Activated CD4-positive, alpha-beta T cell treated with anti-CD3 and anti-CD28 coated beads for 36 hours (primary cell): ENCODE measurements around the gene RASGRP2. TPM values are rescaled to one million over a fixed set of nuclear protein-coding genes. Genes with fewer than 3 reads are reported as not detected.

Source experiments
- ATAC-seq: fragments of 200-7000 bp; cut with Tn5 transposase; one replicate; pipeline ENCODE4 v1.10.0; 2021; ENCODE audit warnings: mild to moderate bottlenecking, moderate library complexity
- CTCF ChIA-PET: fragments of 350-600 bp; sonication (Branson Sonifier 250); formaldehyde crosslinking; loops from one replicate; lab custom pipeline; 2021; ENCODE audit warnings: antibody characterized with exemption; lab: Charles Lee
- POLR2A ChIA-PET: fragments of 350-600 bp; sonication (Branson Sonifier 250); formaldehyde crosslinking; loops from one replicate; lab custom pipeline; 2021; ENCODE audit warnings: antibody characterized with exemption, inconsistent platforms; lab: Charles Lee
- DNase-seq: peaks from one replicate; pipeline ENCODE4 v3.0.0-alpha.2; 2020
- H3K27ac Mint-ChIP-seq: one replicate; pipeline ENCODE4 v1.8.0; 2021; ENCODE audit warnings: mixed read lengths
- H3K27me3 Mint-ChIP-seq: one replicate; pipeline ENCODE4 v1.8.0; 2021; ENCODE audit warnings: mixed read lengths
- H3K36me3 Mint-ChIP-seq: one replicate; pipeline ENCODE4 v1.8.0; 2021; ENCODE audit warnings: low read depth, mixed read lengths
- H3K4me1 Mint-ChIP-seq: one replicate; pipeline ENCODE4 v1.8.0; 2021; ENCODE audit warnings: mixed read lengths
- H3K4me3 Mint-ChIP-seq: one replicate; pipeline ENCODE4 v1.8.0; 2021; ENCODE audit warnings: mild to moderate bottlenecking, moderate library complexity, mixed read lengths
- H3K9me3 Mint-ChIP-seq: one replicate; pipeline ENCODE4 v1.8.0; 2021; ENCODE audit warnings: low read depth, mixed read lengths
- intact Hi-C, 2 experiments: fragments of 100-400 bp; cut with DNase I in 1 of 2; cut with micrococcal nuclease in 1 of 2; formaldehyde crosslinking; loops; one replicate each; pipeline versions ENCODE4 v1.14.2 to v1.15.1; 2022 to 2024; cut with DNase I, micrococcal nuclease
- total RNA-seq, 2 experiments: library from RNA; stranded (reverse); gene quantifications; one replicate each; pipeline ENCODE4 v1.2.3, GENCODE V29; 2021

RASGRP2 gene
- total RNA-seq, 2 experiments from 2014 or later: 5.6 to 5.9 TPM

DNA sequence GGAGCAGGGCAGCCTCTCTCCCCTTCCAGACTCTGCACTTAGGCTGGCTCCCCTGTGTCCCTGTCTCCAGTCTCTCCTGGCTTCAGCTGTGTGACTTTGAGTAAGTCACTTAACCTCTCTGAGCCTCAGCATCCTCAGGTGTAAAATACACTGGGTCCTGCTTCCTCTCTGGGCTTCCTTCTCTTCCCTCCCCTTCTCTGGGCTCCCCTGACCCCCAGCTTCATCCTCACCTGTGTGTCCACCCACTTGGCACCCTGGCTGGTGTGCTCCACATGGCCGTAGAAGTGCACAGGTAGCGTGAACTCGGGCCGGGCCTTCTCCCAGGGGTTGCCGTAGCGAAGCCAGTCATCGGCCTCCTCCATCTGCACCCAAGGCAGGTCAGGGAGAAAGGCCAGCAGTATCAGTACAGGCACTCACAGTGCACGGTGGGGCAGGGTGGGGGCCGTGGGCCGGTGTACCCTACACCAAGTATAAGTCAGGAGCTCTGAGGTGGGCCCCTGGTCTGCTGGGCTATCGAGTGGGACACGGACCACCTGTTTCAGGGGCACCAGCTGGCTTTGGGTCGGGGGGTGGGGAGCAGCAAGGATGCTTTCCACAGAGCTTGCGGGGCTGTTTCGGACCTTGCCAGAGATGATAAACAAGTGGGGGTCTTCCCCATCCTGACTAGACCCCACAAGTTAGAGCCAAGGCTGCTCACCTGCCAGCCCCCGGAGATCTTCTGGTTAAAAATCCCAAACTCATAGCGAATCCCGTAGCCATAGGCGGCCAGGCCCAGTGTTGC is 13.8 kb upstream of the RASGRP2 start:
- Mint-ChIP-seq H3K4me3 (no peak overlapping the region), H3K4me1 (peaks cover 26% of the 10 kb centered on the region), H3K27me3 (no peaks in the 10 kb centered on the region), H3K27ac (no peak overlapping the region), H3K9me3 (no peaks in the 10 kb centered on the region), H3K36me3 (peaks cover 9% of the 10 kb centered on the region)
- intact Hi-C loops: no loop called here
- ChIA-PET POLR2A (interaction anchor here (0.9 kb wide), 1 partner anchor 17 kb away, joined by 6 read pairs; no protein-coding TSS in a partner anchor), CTCF (interaction anchor here (1.2 to 1.4 kb wide), 2 partner anchors 10 to 14 kb away, joined by 3 to 4 read pairs; partner anchors contain the start of gene RASGRP2)
- ATAC-seq: no peak
- no peak for DNase-seq

GRCh38 chr11:64755681-64756361 is 11.9 kb upstream of the RASGRP2 start:
- ChIA-PET CTCF (interaction anchor here (0.7 kb wide), 1 partner anchor 318 kb away, joined by 3 read pairs; no protein-coding TSS in a partner anchor), POLR2A (no interaction called here)
- intact Hi-C loops: no loop called here
- H3K27me3 Mint-ChIP-seq: no peaks in the 10 kb centered on the region
- H3K4me3 Mint-ChIP-seq: no peak overlapping the region
- ATAC-seq (no peak), DNase-seq (no peak)
- H3K27ac Mint-ChIP-seq: no peak overlapping the region
- peaks cover 9% of the 10 kb centered on the region for H3K36me3 Mint-ChIP-seq
- H3K9me3 Mint-ChIP-seq: no peaks in the 10 kb centered on the region
- H3K4me1 Mint-ChIP-seq: peaks cover 12% of the 10 kb centered on the region

GRCh38 chr11:64754919-64755662 is 11.1 kb upstream of the RASGRP2 start:
- POLR2A ChIA-PET: no interaction called here
- Mint-ChIP-seq H3K27ac (no peak overlapping the region), H3K4me3 (no peak overlapping the region), H3K4me1 (peaks cover 11% of the 10 kb centered on the region), H3K36me3 (peaks cover 9% of the 10 kb centered on the region), H3K27me3 (no peaks in the 10 kb centered on the region), H3K9me3 (no peaks in the 10 kb centered on the region)
- DNase-seq (no peak), ATAC-seq (no peak)
- CTCF ChIA-PET: interaction anchor here (0.5 to 0.7 kb wide), 3 partner anchors 20 to 1684 kb away, joined by 3 read pairs; partner anchors contain the start of gene MRPL11
- intact Hi-C loops: no loop called here

DNA sequence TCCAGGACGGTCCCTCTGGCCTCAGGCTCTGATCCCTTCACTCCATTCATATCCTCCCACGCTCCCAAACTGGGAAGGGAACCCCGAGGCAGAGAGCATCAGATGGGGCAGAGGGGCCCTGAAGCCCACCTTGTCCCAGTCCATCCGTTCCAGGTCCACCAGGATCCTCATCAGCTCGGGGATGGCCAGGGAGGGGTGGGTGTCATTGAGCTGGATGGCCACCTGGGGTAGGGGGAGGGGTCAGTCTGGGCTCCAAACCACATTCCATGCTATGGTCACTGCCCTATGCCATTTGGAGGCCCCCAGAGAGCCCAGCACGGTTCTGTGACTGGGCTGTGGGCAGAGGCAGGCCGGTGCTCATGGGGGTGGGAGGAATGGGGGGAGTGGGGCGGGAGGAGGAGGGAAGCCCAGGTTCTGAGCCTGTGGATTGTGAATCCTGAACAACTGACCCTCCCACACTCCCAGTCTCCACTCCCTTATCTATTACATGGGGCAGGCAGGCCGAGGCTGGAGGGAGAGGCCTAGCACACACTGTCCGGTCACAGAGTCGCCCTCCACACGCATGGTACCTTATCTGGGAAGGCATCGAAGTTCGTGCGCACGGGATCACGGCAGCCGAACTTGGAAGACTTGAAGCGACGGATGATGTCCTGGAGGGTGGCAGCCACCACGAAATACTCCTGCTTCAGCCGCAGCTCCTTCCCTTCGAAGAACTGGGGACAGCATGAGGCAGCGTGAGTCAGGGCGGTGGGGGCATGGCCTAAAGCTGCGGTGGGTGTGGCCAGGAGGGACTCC is 10.4 kb upstream of the RASGRP2 start:
- DNase-seq (no peak), ATAC-seq (no peak)
- intact Hi-C loops: no loop called here
- Mint-ChIP-seq H3K27me3 (no peaks in the 10 kb centered on the region), H3K4me1 (peaks cover 7% of the 10 kb centered on the region), H3K9me3 (no peaks in the 10 kb centered on the region), H3K27ac (no peak overlapping the region), H3K36me3 (peaks cover 9% of the 10 kb centered on the region), H3K4me3 (no peak overlapping the region)
- ChIA-PET POLR2A (no interaction called here), CTCF (interaction anchor here (0.5 to 0.8 kb wide), 3 partner anchors 11 to 1684 kb away, joined by 3 read pairs; partner anchors contain the start of gene MRPL11)

GRCh38 chr11:64753380-64754123 is 9.6 kb upstream of the RASGRP2 start:
- Mint-ChIP-seq H3K36me3 (peaks cover 9% of the 10 kb centered on the region), H3K4me1 (peaks cover 7% of the 10 kb centered on the region), H3K9me3 (no peaks in the 10 kb centered on the region), H3K4me3 (no peak overlapping the region), H3K27ac (no peak overlapping the region), H3K27me3 (no peaks in the 10 kb centered on the region)
- intact Hi-C loops: no loop called here
- no peak for DNase-seq
- CTCF ChIA-PET: interaction anchor here (0.8 kb wide), 1 partner anchor 11 kb away, joined by 3 read pairs; no protein-coding TSS in a partner anchor
- no peak for ATAC-seq
- POLR2A ChIA-PET: no interaction called here

GRCh38 chr11:64753019-64753379 is 9.1 kb upstream of the RASGRP2 start:
- H3K36me3 Mint-ChIP-seq: peaks cover 9% of the 10 kb centered on the region
- no peak for DNase-seq
- POLR2A ChIA-PET: no interaction called here
- no peaks in the 10 kb centered on the region for H3K9me3 Mint-ChIP-seq
- no peak overlapping the region for H3K27ac Mint-ChIP-seq
- no peaks in the 10 kb centered on the region for H3K27me3 Mint-ChIP-seq
- intact Hi-C loops: no loop called here
- peaks cover 7% of the 10 kb centered on the region for H3K4me1 Mint-ChIP-seq
- no peak overlapping the region for H3K4me3 Mint-ChIP-seq
- CTCF ChIA-PET: no interaction called here
- no peak for ATAC-seq

DNA sequence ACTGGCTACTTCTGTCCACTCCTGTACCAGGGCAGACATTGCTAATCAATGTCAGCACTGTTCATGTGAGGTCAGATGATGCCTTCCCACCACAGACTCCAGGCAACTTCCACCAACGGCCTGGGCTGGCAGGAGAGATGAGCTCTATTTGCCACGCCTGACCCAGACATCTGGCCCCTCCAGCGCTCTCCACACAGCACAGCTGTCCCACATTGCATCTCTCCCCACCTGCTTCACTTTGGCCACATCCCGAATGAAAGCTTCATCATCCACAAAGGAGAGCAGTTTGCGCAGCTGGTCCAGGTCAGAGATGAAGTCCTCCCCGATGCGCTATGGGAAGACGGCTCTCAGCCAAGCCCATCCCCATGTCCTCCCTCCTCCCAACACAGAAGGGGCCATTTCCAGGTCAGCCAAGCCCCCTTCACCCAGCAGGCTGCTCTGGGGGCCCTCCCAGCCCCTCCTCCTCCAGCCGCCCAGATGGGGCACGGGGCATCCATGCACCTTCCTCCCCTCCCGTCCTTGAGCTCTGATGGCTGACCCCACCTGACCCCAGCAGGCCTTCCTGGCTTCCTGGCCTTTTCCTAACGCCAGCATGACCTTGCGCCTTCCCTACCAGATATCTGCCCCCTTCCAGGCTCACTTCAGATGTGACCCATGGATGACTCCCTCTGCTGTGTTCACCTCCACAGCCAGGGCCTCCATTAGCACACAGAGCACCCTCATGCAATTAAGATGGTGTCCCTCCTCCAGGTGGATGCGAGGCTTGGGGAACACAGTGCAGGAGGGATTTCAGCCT is 8.4 kb upstream of the RASGRP2 start:
- Mint-ChIP-seq H3K36me3 (peaks cover 9% of the 10 kb centered on the region), H3K9me3 (no peaks in the 10 kb centered on the region), H3K27ac (no peak overlapping the region), H3K27me3 (no peaks in the 10 kb centered on the region), H3K4me3 (no peak overlapping the region), H3K4me1 (peaks cover 7% of the 10 kb centered on the region)
- intact Hi-C loops: no loop called here
- DNase-seq (no peak), ATAC-seq (no peak)
- ChIA-PET CTCF (interaction anchor here (0.7 kb wide), 1 partner anchor 187 kb away, joined by 3 read pairs; no protein-coding TSS in a partner anchor), POLR2A (no interaction called here)

DNA sequence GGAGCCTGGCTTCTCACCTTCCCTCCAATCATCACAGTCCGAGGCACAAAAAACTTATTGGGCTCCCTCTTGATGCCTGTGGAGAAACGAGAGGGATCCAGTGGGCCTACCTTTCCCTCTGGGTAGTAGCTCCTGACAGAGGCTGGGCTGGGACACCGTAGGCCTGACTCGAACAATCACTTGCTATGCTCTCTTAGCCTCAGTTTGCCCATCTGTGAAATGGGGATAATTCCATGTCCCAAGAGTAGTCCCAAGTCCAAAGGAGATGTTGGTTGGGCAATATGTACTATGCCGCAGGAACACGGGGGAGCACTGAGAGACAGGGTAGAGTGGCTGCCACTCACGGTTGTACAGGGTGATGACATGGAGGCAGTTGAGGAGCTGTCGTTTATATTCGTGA is 7.6 kb upstream of the RASGRP2 start:
- Mint-ChIP-seq H3K27me3 (no peaks in the 10 kb centered on the region), H3K9me3 (no peaks in the 10 kb centered on the region), H3K4me1 (peaks cover 7% of the 10 kb centered on the region), H3K36me3 (peaks cover 9% of the 10 kb centered on the region), H3K4me3 (no peak overlapping the region), H3K27ac (no peak overlapping the region)
- intact Hi-C loops: no loop called here
- ATAC-seq (no peak), DNase-seq (no peak)
- ChIA-PET CTCF (interaction anchor here (0.7 to 1.5 kb wide), 3 partner anchors 9 to 186 kb away, joined by 3 to 5 read pairs (median 5); no protein-coding TSS in a partner anchor), POLR2A (no interaction called here)

GRCh38 chr11:64751136-64751535 is 7.2 kb upstream of the RASGRP2 start:
- peaks cover 7% of the 10 kb centered on the region for H3K4me1 Mint-ChIP-seq
- ATAC-seq (no peak), DNase-seq (no peak)
- intact Hi-C loops: no loop called here
- no peak overlapping the region for H3K4me3 Mint-ChIP-seq
- no peaks in the 10 kb centered on the region for H3K9me3 Mint-ChIP-seq
- no peaks in the 10 kb centered on the region for H3K27me3 Mint-ChIP-seq
- H3K36me3 Mint-ChIP-seq: peaks cover 9% of the 10 kb centered on the region
- CTCF ChIA-PET: interaction anchor here (1.1 to 1.5 kb wide), 3 partner anchors 10 to 24 kb away, joined by 5 to 6 read pairs (median 5); no protein-coding TSS in a partner anchor
- POLR2A ChIA-PET: no interaction called here
- H3K27ac Mint-ChIP-seq: no peak overlapping the region
